ENCODE results near the gene EIF2AK2. TPM values are rescaled to one million over a fixed set of nuclear protein-coding genes. Genes with fewer than 3 reads are reported as not detected.

Gene EIF2AK2
- polyA plus RNA-seq, 1 donor, result 18.6 TPM

Other genes starting within 250 kb of the EIF2AK2 start
- gene STRN, start 190.4 kb downstream of the EIF2AK2 start, polyA plus RNA-seq (ENCODE audit: insufficient read length), result 22.5 TPM
- gene HEATR5B, start 72.6 kb downstream of the EIF2AK2 start, polyA plus RNA-seq (ENCODE audit: insufficient read length), result 13.1 TPM
- gene GPATCH11, start 72.5 kb downstream of the EIF2AK2 start, polyA plus RNA-seq (ENCODE audit: insufficient read length), result 7.6 TPM
- not detected for gene SULT6B1, start 31.7 kb upstream of the EIF2AK2 start, polyA plus RNA-seq (ENCODE audit: insufficient read length)
- 35.9 TPM for gene CEBPZOS, start 39.5 kb upstream of the EIF2AK2 start, polyA plus RNA-seq (ENCODE audit: insufficient read length)
- gene CEBPZ, start 74.6 kb upstream of the EIF2AK2 start, polyA plus RNA-seq (ENCODE audit: insufficient read length), result 40.5 TPM
- 15.2 TPM for gene NDUFAF7, start 74.7 kb upstream of the EIF2AK2 start, polyA plus RNA-seq (ENCODE audit: insufficient read length)
- 27.3 TPM for gene PRKD3, start 167.9 kb upstream of the EIF2AK2 start, polyA plus RNA-seq (ENCODE audit: insufficient read length)
- gene QPCT, start 187.7 kb upstream of the EIF2AK2 start, polyA plus RNA-seq (ENCODE audit: insufficient read length), result 8.9 TPM

Measured in forelimb muscle (tissue), 1 donor.